Stimulated activated CD4-positive, alpha-beta T cell treated with anti-CD3 and anti-CD28 coated beads, Interleukin-2, amount 100 ng/mL, for 48 hours (primary cell): ENCODE measurements around the gene ARMC5.

Source experiments
- DNase-seq, 2 donors: peaks; one replicate each; pipeline ENCODE4 v3.0.0-alpha.2; 2020

The ARMC5 gene

GRCh38 chr16:31464348-31464769 is 5.1 kb downstream of the ARMC5 start:
- DNase-seq: no peak

GRCh38 chr16:31464781-31465260 is 5.5 kb downstream of the ARMC5 start:
- no peak for DNase-seq

GRCh38 chr16:31465788-31466370 is 6.6 kb downstream of the ARMC5 start:
- no peak for DNase-seq

- no peak for DNase-seq
These were observed 7.1 kb downstream of the ARMC5 start for GRCh38 chr16:31466381-31466841.

- DNase-seq: no peak
These were observed 8.0 kb downstream of the ARMC5 start for GRCh38 chr16:31467151-31467773.

GRCh38 chr16:31467858-31468257 is 8.6 kb downstream of the ARMC5 start:
- DNase-seq: no peak

- no peak for DNase-seq
These were observed 11.3 kb downstream of the ARMC5 start for GRCh38 chr16:31470615-31471014.

- no peak for DNase-seq
These were observed 12.1 kb downstream of the ARMC5 start for GRCh38 chr16:31471241-31471874.

GRCh38 chr16:31471875-31472708 is 12.8 kb downstream of the ARMC5 start, which contains the start of gene TGFB1I1:
Gene TGFB1I1, plus strand, starts transcription at chr16:31472152. Its CDS starts 37 bp downstream, at chr16:31472189.
- DNase-seq: no peak

- peak in 1 of 2 donors; percentile 57 for DNase-seq
These were observed 13.5 kb downstream of the ARMC5 start for GRCh38 chr16:31472709-31473203.

GRCh38 chr16:31473264-31473984 is 14.1 kb downstream of the ARMC5 start:
- no peak for DNase-seq

- no peak for DNase-seq
These were observed 14.9 kb downstream of the ARMC5 start for GRCh38 chr16:31474173-31474714.

GRCh38 chr16:31474773-31475738 is 15.8 kb downstream of the ARMC5 start:
- DNase-seq: no peak

GRCh38 chr16:31475946-31476302 is 16.6 kb downstream of the ARMC5 start:
- DNase-seq: no peak

GRCh38 chr16:31476303-31477219 is 17.3 kb downstream of the ARMC5 start:
- peak; percentile 80 to 85 for DNase-seq

GRCh38 chr16:31477220-31478216 is 18.2 kb downstream of the ARMC5 start:
- DNase-seq: no peak

- DNase-seq: no peak
These were observed 19.7 kb downstream of the ARMC5 start for GRCh38 chr16:31478956-31479355.

- DNase-seq: no peak
These were observed 20.4 kb downstream of the ARMC5 start for GRCh38 chr16:31479751-31480150.
